ENCODE results near the gene ZIC1.

The ZIC1 gene

GRCh38 chr3:147412917-147413685, 3.9 kb downstream of the ZIC1 start:
- no peaks in the 10 kb centered on the region for H3K79me2 ChIP-seq (ENCODE audit: control insufficient read depth, insufficient read depth, low read length)
- no peaks in the 10 kb centered on the region for H3K79me1 ChIP-seq (ENCODE audit: low read length)
- DNase-seq, result peak; percentile 74
- no peak overlapping the region for H2BK5ac ChIP-seq (ENCODE audit: low read length)
- H3K23ac ChIP-seq (ENCODE audit: low read length), result no peak overlapping the region
- H3K4me3 ChIP-seq (ENCODE audit: low read length), result no peak overlapping the region
- H2BK120ac ChIP-seq (ENCODE audit: low read depth, low read length), result no peak overlapping the region
- no peak overlapping the region for H4K5ac ChIP-seq (ENCODE audit: low read length)
- H3K9ac ChIP-seq (ENCODE audit: low read length), result no peak overlapping the region
- H3K27ac ChIP-seq (ENCODE audit: low read depth, low read length), result no peak overlapping the region
- H3K18ac ChIP-seq (ENCODE audit: low read length), result no peak overlapping the region
- no peak overlapping the region for H2BK15ac ChIP-seq (replicated peaks; ENCODE audit: low read depth)
- H3K56ac ChIP-seq (ENCODE audit: low read length), result peak overlapping the region; percentile 61
- H3K27me3 ChIP-seq (ENCODE audit: insufficient read depth, low read length, poor library complexity), result peaks cover 57% of the 10 kb centered on the region
- no peaks in the 10 kb centered on the region for H3K4me1 ChIP-seq (ENCODE audit: control insufficient read depth, low read depth, low read length)
- no CpG with 5 or more reads among the region's 37 CpGs for WGBS (ENCODE audit: extremely low coverage, insufficient coverage, low lambda C conversion rate)
- no peak overlapping the region for H3K4ac ChIP-seq (ENCODE audit: low read depth, low read length)
- H4K8ac ChIP-seq (ENCODE audit: low read depth, low read length), result no peak overlapping the region
- peak overlapping the region; percentile 39 for H3K4me2 ChIP-seq (ENCODE audit: low read length)
- no peak overlapping the region for H2AK5ac ChIP-seq (ENCODE audit: low read length)
- H3K36me3 ChIP-seq (ENCODE audit: control insufficient read depth, insufficient read depth, low read length), result no peaks in the 10 kb centered on the region

- Histone ChIP-seq H3K56ac (ENCODE audit: low read length) (no peak overlapping the region), H2BK15ac (replicated peaks; ENCODE audit: low read depth) (no peak overlapping the region), H3K9ac (ENCODE audit: low read length) (no peak overlapping the region), H3K79me2 (ENCODE audit: control insufficient read depth, insufficient read depth, low read length) (no peaks in the 10 kb centered on the region), H3K18ac (ENCODE audit: low read length) (no peak overlapping the region), H2BK5ac (ENCODE audit: low read length) (no peak overlapping the region), H3K4ac (ENCODE audit: low read depth, low read length) (no peak overlapping the region), H4K8ac (ENCODE audit: low read depth, low read length) (no peak overlapping the region), H3K4me3 (ENCODE audit: low read length) (no peak overlapping the region), H2AK5ac (ENCODE audit: low read length) (no peak overlapping the region), H3K4me2 (ENCODE audit: low read length) (peak overlapping the region; percentile 39), H3K36me3 (ENCODE audit: control insufficient read depth, insufficient read depth, low read length) (no peaks in the 10 kb centered on the region), H3K79me1 (ENCODE audit: low read length) (no peaks in the 10 kb centered on the region), H2BK120ac (ENCODE audit: low read depth, low read length) (no peak overlapping the region), H3K27me3 (ENCODE audit: insufficient read depth, low read length, poor library complexity) (peaks cover 60% of the 10 kb centered on the region), H4K5ac (ENCODE audit: low read length) (no peak overlapping the region), H3K4me1 (ENCODE audit: control insufficient read depth, low read depth, low read length) (no peaks in the 10 kb centered on the region), H3K27ac (ENCODE audit: low read depth, low read length) (no peak overlapping the region), H3K23ac (ENCODE audit: low read length) (no peak overlapping the region)
- DNase-seq, result peak; percentile 63
- no CpG with 5 or more reads among the region's 24 CpGs for WGBS (ENCODE audit: extremely low coverage, insufficient coverage, low lambda C conversion rate)
These were observed 4.7 kb downstream of the ZIC1 start for GRCh38 chr3:147413686-147414389.

- Histone ChIP-seq H3K4me1 (ENCODE audit: control insufficient read depth, low read depth, low read length) (no peaks in the 10 kb centered on the region), H4K5ac (ENCODE audit: low read length) (no peak overlapping the region), H2BK5ac (ENCODE audit: low read length) (no peak overlapping the region), H3K79me1 (ENCODE audit: low read length) (no peaks in the 10 kb centered on the region), H4K8ac (ENCODE audit: low read depth, low read length) (no peak overlapping the region), H3K56ac (ENCODE audit: low read length) (no peak overlapping the region), H2AK5ac (ENCODE audit: low read length) (no peak overlapping the region), H3K4ac (ENCODE audit: low read depth, low read length) (no peak overlapping the region), H3K79me2 (ENCODE audit: control insufficient read depth, insufficient read depth, low read length) (no peaks in the 10 kb centered on the region), H3K9ac (ENCODE audit: low read length) (no peak overlapping the region), H3K18ac (ENCODE audit: low read length) (no peak overlapping the region), H3K4me2 (ENCODE audit: low read length) (no peak overlapping the region), H3K36me3 (ENCODE audit: control insufficient read depth, insufficient read depth, low read length) (no peaks in the 10 kb centered on the region), H2BK120ac (ENCODE audit: low read depth, low read length) (no peak overlapping the region), H2BK15ac (replicated peaks; ENCODE audit: low read depth) (no peak overlapping the region), H3K27ac (ENCODE audit: low read depth, low read length) (no peak overlapping the region), H3K23ac (ENCODE audit: low read length) (no peak overlapping the region), H3K27me3 (ENCODE audit: insufficient read depth, low read length, poor library complexity) (peaks cover 62% of the 10 kb centered on the region), H3K4me3 (ENCODE audit: low read length) (no peak overlapping the region)
- no peak for DNase-seq
- WGBS (ENCODE audit: extremely low coverage, insufficient coverage, low lambda C conversion rate), result no CpG with 5 or more reads among the region's 18 CpGs
These were observed 5.4 kb downstream of the ZIC1 start for GRCh38 chr3:147414390-147415138.

- Histone ChIP-seq H3K4ac (ENCODE audit: low read depth, low read length) (no peak overlapping the region), H3K4me2 (ENCODE audit: low read length) (no peak overlapping the region), H4K8ac (ENCODE audit: low read depth, low read length) (no peak overlapping the region), H2BK15ac (replicated peaks; ENCODE audit: low read depth) (no peak overlapping the region), H2AK5ac (ENCODE audit: low read length) (no peak overlapping the region), H3K9ac (ENCODE audit: low read length) (no peak overlapping the region), H3K27me3 (ENCODE audit: insufficient read depth, low read length, poor library complexity) (peaks cover 66% of the 10 kb centered on the region), H3K23ac (ENCODE audit: low read length) (no peak overlapping the region), H3K36me3 (ENCODE audit: control insufficient read depth, insufficient read depth, low read length) (no peaks in the 10 kb centered on the region), H4K5ac (ENCODE audit: low read length) (no peak overlapping the region), H3K4me1 (ENCODE audit: control insufficient read depth, low read depth, low read length) (peaks cover 3% of the 10 kb centered on the region), H3K18ac (ENCODE audit: low read length) (no peak overlapping the region), H3K4me3 (ENCODE audit: low read length) (no peak overlapping the region), H3K56ac (ENCODE audit: low read length) (no peak overlapping the region), H3K27ac (ENCODE audit: low read depth, low read length) (no peak overlapping the region), H2BK120ac (ENCODE audit: low read depth, low read length) (no peak overlapping the region), H3K79me2 (ENCODE audit: control insufficient read depth, insufficient read depth, low read length) (no peaks in the 10 kb centered on the region), H3K79me1 (ENCODE audit: low read length) (no peaks in the 10 kb centered on the region), H2BK5ac (ENCODE audit: low read length) (no peak overlapping the region)
- WGBS (ENCODE audit: extremely low coverage, insufficient coverage, low lambda C conversion rate), result no CpG with 5 or more reads among the region's 6 CpGs
- DNase-seq, result peak; percentile 25
These were observed 6.1 kb downstream of the ZIC1 start for GRCh38 chr3:147415286-147415685.

GRCh38 chr3:147415874-147416273, 6.7 kb downstream of the ZIC1 start:
- Histone ChIP-seq H3K18ac (ENCODE audit: low read length) (no peak overlapping the region), H3K79me2 (ENCODE audit: control insufficient read depth, insufficient read depth, low read length) (no peaks in the 10 kb centered on the region), H4K5ac (ENCODE audit: low read length) (no peak overlapping the region), H3K27me3 (ENCODE audit: insufficient read depth, low read length, poor library complexity) (peaks cover 66% of the 10 kb centered on the region), H3K4me3 (ENCODE audit: low read length) (no peak overlapping the region), H3K9ac (ENCODE audit: low read length) (no peak overlapping the region), H3K4ac (ENCODE audit: low read depth, low read length) (no peak overlapping the region), H3K79me1 (ENCODE audit: low read length) (no peaks in the 10 kb centered on the region), H3K23ac (ENCODE audit: low read length) (no peak overlapping the region), H3K4me2 (ENCODE audit: low read length) (no peak overlapping the region), H3K4me1 (ENCODE audit: control insufficient read depth, low read depth, low read length) (peaks cover 5% of the 10 kb centered on the region), H2AK5ac (ENCODE audit: low read length) (no peak overlapping the region), H3K56ac (ENCODE audit: low read length) (no peak overlapping the region), H2BK120ac (ENCODE audit: low read depth, low read length) (no peak overlapping the region), H2BK15ac (replicated peaks; ENCODE audit: low read depth) (no peak overlapping the region), H4K8ac (ENCODE audit: low read depth, low read length) (no peak overlapping the region), H2BK5ac (ENCODE audit: low read length) (no peak overlapping the region), H3K27ac (ENCODE audit: low read depth, low read length) (no peak overlapping the region), H3K36me3 (ENCODE audit: control insufficient read depth, insufficient read depth, low read length) (no peaks in the 10 kb centered on the region)
- DNase-seq, result no peak
- no CpG with 5 or more reads among the region's 2 CpGs for WGBS (ENCODE audit: extremely low coverage, insufficient coverage, low lambda C conversion rate)

All from mesendoderm (in vitro differentiated cells).